GM23338 (cell line): ENCODE data around the gene SLC66A3. TPM values are rescaled to one million over a fixed set of nuclear protein-coding genes. Genes with fewer than 3 reads are reported as not detected.

ENCODE experiments used
- ATAC-seq: fragments of 200-7000 bp; cut with Tn5 transposase; 3 replicates; pipeline ENCODE4 v1.9.1; 2020
- DNase-seq: peaks from one replicate; pipeline ENCODE4 v3.0.0-alpha.2; 2015; ENCODE audit warnings: low spot score
- H2AFZ ChIP-seq: fragments of 200-600 bp; sonication (generic); 2 replicates; pipeline ENCODE4 v1.8.0; 2016; ENCODE audit warnings: antibody characterized with exemption, mild to moderate bottlenecking, moderate library complexity
- H3F3A ChIP-seq: fragments of 200-600 bp; sonication (generic); replicated peaks from 2 replicates; pipeline ENCODE4 v1.8.0; 2017; ENCODE audit warnings: antibody characterized with exemption, mixed run types, low read depth
- H3K27ac ChIP-seq: fragments of 200-600 bp; sonication (generic); 2 replicates; pipeline ENCODE4 v1.6.1; 2016; ENCODE audit warnings: low read depth
- H3K27me3 ChIP-seq: fragments of 200-600 bp; sonication (generic); 2 replicates; pipeline ENCODE4 v1.8.0; 2016; ENCODE audit warnings: mild to moderate bottlenecking, mixed run types, moderate library complexity; ENCODE audit not compliant: insufficient read depth
- H3K36me3 ChIP-seq: fragments of 200-600 bp; sonication (generic); 2 replicates; pipeline ENCODE4 v1.8.0; 2016; ENCODE audit warnings: mild to moderate bottlenecking; ENCODE audit not compliant: insufficient read depth
- H3K4me1 ChIP-seq: fragments of 200-600 bp; sonication (generic); 2 replicates; pipeline ENCODE4 v1.8.0; 2016; ENCODE audit warnings: mild to moderate bottlenecking, moderate library complexity; ENCODE audit not compliant: insufficient read depth
- H3K4me2 ChIP-seq: fragments of 200-600 bp; sonication (generic); 2 replicates; pipeline ENCODE4 v1.7.1; 2017; ENCODE audit warnings: mixed run types
- H3K4me3 ChIP-seq: fragments of 200-600 bp; sonication (generic); 2 replicates; pipeline ENCODE4 v1.6.1; 2016; ENCODE audit warnings: mixed run types
- H3K79me2 ChIP-seq: fragments of 200-600 bp; sonication (generic); replicated peaks from 2 replicates; pipeline ENCODE4 v1.8.0; 2017; ENCODE audit warnings: mild to moderate bottlenecking; ENCODE audit not compliant: insufficient read depth
- H3K9me2 ChIP-seq: fragments of 200-600 bp; sonication (generic); 2 replicates; pipeline ENCODE4 v1.8.0; 2017; ENCODE audit not compliant: insufficient read depth
- H4K20me1 ChIP-seq: fragments of 200-600 bp; sonication (generic); replicated peaks from 2 replicates; pipeline ENCODE4 v1.8.0; 2017; ENCODE audit warnings: mild to moderate bottlenecking; ENCODE audit not compliant: insufficient read depth
- H3K27ac Mint-ChIP-seq: 2 replicates; pipeline ENCODE4 v1.8.0; 2020; ENCODE audit warnings: inconsistent platforms, mild to moderate bottlenecking, moderate library complexity, mixed read lengths
- H3K27me3 Mint-ChIP-seq: 3 replicates; pipeline ENCODE4 v1.8.0; 2022; ENCODE audit warnings: low read depth, mild to moderate bottlenecking, moderate library complexity, mixed read lengths, inconsistent platforms; ENCODE audit not compliant: insufficient read depth, poor library complexity
- H3K36me3 Mint-ChIP-seq: 3 replicates; pipeline ENCODE4 v1.8.0; 2021; ENCODE audit warnings: low read depth, mild to moderate bottlenecking, inconsistent platforms, moderate library complexity, mixed read lengths
- H3K4me1 Mint-ChIP-seq: 3 replicates; pipeline ENCODE4 v1.8.0; 2020; ENCODE audit warnings: mild to moderate bottlenecking, inconsistent platforms, mixed read lengths
- H3K4me3 Mint-ChIP-seq: 3 replicates; pipeline ENCODE4 v1.8.0; 2021; ENCODE audit warnings: moderate library complexity, mild to moderate bottlenecking, inconsistent platforms, mixed read lengths
- H3K9me3 Mint-ChIP-seq: 3 replicates; pipeline ENCODE4 v1.8.0; 2020; ENCODE audit warnings: moderate library complexity, mild to moderate bottlenecking, inconsistent platforms, mixed read lengths
- CTCF ChIP-seq, 2 experiments: fragments of 200-600 bp in 1 of 2; sonication (generic) in 1 of 2; conservative IDR thresholded peaks; 2 replicates each; pipeline versions ENCODE4 v1.5.1 to v1.6.1; 2016 to 2017; ENCODE audit warnings: antibody characterized with exemption in 2 of 2, low read depth in 2 of 2, mild to moderate bottlenecking in 2 of 2, moderate library complexity in 1 of 2
- ETS1 ChIP-seq: IDR thresholded peaks from 2 replicates; pipeline ENCODE4 v1.6.1; 2016; ENCODE audit warnings: antibody characterized with exemption
- EZH2 ChIP-seq: fragments of 200-600 bp; sonication (generic); IDR thresholded peaks from one replicate; pipeline ENCODE4 v1.8.0; 2017; ENCODE audit warnings: antibody characterized with exemption, mild to moderate bottlenecking, low read depth; ENCODE audit not compliant: unreplicated experiment
- NANOG ChIP-seq: IDR thresholded peaks from 2 replicates; pipeline ENCODE4 v1.6.1; 2016; ENCODE audit warnings: antibody characterized with exemption, borderline replicate concordance
- POLR2AphosphoS5 ChIP-seq: IDR thresholded peaks from 2 replicates; pipeline ENCODE4 v1.6.1; 2016; ENCODE audit warnings: antibody characterized with exemption, low read depth
- ZNF462 ChIP-seq: fragments of 250-450 bp; sonication (Bioruptor Pico); IDR thresholded peaks from 2 replicates; pipeline ENCODE4 v1.5.0; 2020; ENCODE audit warnings: mild to moderate bottlenecking, moderate library complexity
- polyA plus RNA-seq: library from polyadenylated mRNA; unstranded; fragments of >200 nt; fragmentation: Nextera tagmentation; extraction: Ambion mirVana; gene quantifications from 2 replicates; pipeline ENCODE4 v1.2.1, GENCODE V29; 2016
- total RNA-seq: library from RNA; depleted of rRNA; stranded (reverse); fragments of >200 nt; shearing (Covaris generic); gene quantifications from 2 replicates; pipeline ENCODE4 v1.2.3, GENCODE V29; 2014

SLC66A3 gene
- total and polyA plus RNA-seq, 2 experiments from 2014 or later = 13.7 to 18.4 TPM

- no peak for TF ChIP-seq ZNF462 (CRISPR knock-in tag)
- TF ChIP-seq POLR2AphosphoS5 = no peak
- no peak for TF ChIP-seq ETS1
- TF ChIP-seq EZH2 = no peak
- TF ChIP-seq NANOG = no peak
Measured at GRCh38 chr2:11117776-11118175, 37.5 kb upstream of the SLC66A3 start (continued).

GRCh38 chr2:11118761-11119160 lies 36.5 kb upstream of the SLC66A3 start:
- no peaks in the 10 kb centered on the region; the same call in 2 of the 3 replicates for H3K36me3 Mint-ChIP-seq
- Histone ChIP-seq H3F3A (no peaks in the 10 kb centered on the region), H3K4me1 (no peaks in the 10 kb centered on the region; the same call in 1 of the 2 replicates), H3K9me2 (no peaks in the 10 kb centered on the region), H3K79me2 (no peaks in the 10 kb centered on the region), H3K27me3 (no peaks in the 10 kb centered on the region), H3K27ac (no peak overlapping the region), H3K36me3 (no peaks in the 10 kb centered on the region), H2AFZ (no peak overlapping the region), H3K4me2 (no peak overlapping the region), H3K4me3 (no peak overlapping the region), H4K20me1 (no peaks in the 10 kb centered on the region)
- H3K4me3 Mint-ChIP-seq = no peak overlapping the region
- DNase-seq = no peak
- no peak overlapping the region for H3K27ac Mint-ChIP-seq
- ATAC-seq = no peak
- peaks cover under 1% of the 10 kb centered on the region; the same call in 2 of the 3 replicates for H3K9me3 Mint-ChIP-seq
- peaks cover 7% of the 10 kb centered on the region for H3K4me1 Mint-ChIP-seq
- peaks cover 10% of the 10 kb centered on the region for H3K27me3 Mint-ChIP-seq
- TF ChIP-seq CTCF (conservative IDR thresholded peaks at IDR 0.05; ENCODE audit: low read depth in 2 of 2) (no peak), ZNF462 (CRISPR knock-in tag) (no peak), POLR2AphosphoS5 (no peak)
